ENCODE measurements around the gene CXADR. TPM values are rescaled to one million over a fixed set of nuclear protein-coding genes. Genes with fewer than 3 reads are reported as not detected.

Gene CXADR
- total RNA-seq, 6 experiments from 2014 or later = 22.9 to 48.4 (median 30.5) TPM

- DNase-seq = no peak
- no peak for TF ChIP-seq POLR2A (IDR thresholded peaks at IDR 0.05)
- TF ChIP-seq CTCF (IDR thresholded peaks at IDR 0.05) = no peak
- Histone ChIP-seq H3K4me3 (no peak overlapping the region), H3K27me3 (no peaks in the 10 kb centered on the region), H3K4me1 (peaks cover 0 to 36% (median 16%) of the 10 kb centered on the region in 4 donors), H3K9me3 (no peaks in the 10 kb centered on the region), H3K27ac (no peak overlapping the region), H3K36me3 (no peaks in the 10 kb centered on the region)
- intact Hi-C loops (cut with DNase I) = no loop called here
- no peak for ATAC-seq
- WGBS (ENCODE audit: insufficient coverage, low coverage, low lambda C conversion rate, missing lambda C conversion rate) = 70% methylated on average over 3 of the region's 3 CpGs
Measured at GRCh38 chr21:17526776-17527175, 13.9 kb downstream of the CXADR start.

GRCh38 chr21:17527240-17527639, 14.4 kb downstream of the CXADR start:
- TF ChIP-seq POLR2A (IDR thresholded peaks at IDR 0.05) (no peak), CTCF (IDR thresholded peaks at IDR 0.05) (no peak)
- H3K4me1 ChIP-seq = peaks cover 0 to 34% (median 14%) of the 10 kb centered on the region in 4 donors
- no peak overlapping the region for H3K27ac ChIP-seq
- H3K36me3 ChIP-seq = no peaks in the 10 kb centered on the region
- H3K27me3 ChIP-seq = no peaks in the 10 kb centered on the region
- intact Hi-C loops (cut with DNase I) = no loop called here
- WGBS (ENCODE audit: insufficient coverage, low coverage, low lambda C conversion rate, missing lambda C conversion rate) = 28% methylated on average over 2 of the region's 2 CpGs
- H3K4me3 ChIP-seq = no peak overlapping the region
- peak; percentile 29 to 40 (median 34) for ATAC-seq
- no peaks in the 10 kb centered on the region for H3K9me3 ChIP-seq
- no peak for DNase-seq

- TF ChIP-seq POLR2A (IDR thresholded peaks at IDR 0.05) = no peak
- TF ChIP-seq CTCF (IDR thresholded peaks at IDR 0.05) = no peak
- intact Hi-C loops (cut with DNase I) = no loop called here
- Histone ChIP-seq H3K4me1 (peaks cover 0 to 30% (median 11%) of the 10 kb centered on the region in 4 donors), H3K36me3 (no peaks in the 10 kb centered on the region), H3K4me3 (no peak overlapping the region), H3K9me3 (no peaks in the 10 kb centered on the region), H3K27me3 (no peaks in the 10 kb centered on the region), H3K27ac (no peak overlapping the region)
- 79% methylated on average over 5 of the region's 5 CpGs for WGBS (ENCODE audit: insufficient coverage, low coverage, low lambda C conversion rate, missing lambda C conversion rate)
- no peak for DNase-seq
- no peak for ATAC-seq
Measured at GRCh38 chr21:17527711-17528110, 14.9 kb downstream of the CXADR start.

GRCh38 chr21:17529648-17530047, 16.8 kb downstream of the CXADR start:
- 84% methylated on average over 5 of the region's 5 CpGs for WGBS (ENCODE audit: insufficient coverage, low coverage, low lambda C conversion rate, missing lambda C conversion rate)
- H3K4me1 ChIP-seq = peaks cover 0 to 14% (median 7%) of the 10 kb centered on the region in 4 donors
- no peak overlapping the region for H3K4me3 ChIP-seq
- intact Hi-C loops (cut with DNase I) = no loop called here
- ATAC-seq (no peak), DNase-seq (no peak)
- no peak overlapping the region for H3K27ac ChIP-seq
- TF ChIP-seq CTCF (IDR thresholded peaks at IDR 0.05) (no peak), POLR2A (IDR thresholded peaks at IDR 0.05) (no peak)
- no peaks in the 10 kb centered on the region for H3K36me3 ChIP-seq
- H3K27me3 ChIP-seq = no peaks in the 10 kb centered on the region
- H3K9me3 ChIP-seq = no peaks in the 10 kb centered on the region

- Histone ChIP-seq H3K4me1 (peaks cover 0 to 13% (median 4%) of the 10 kb centered on the region in 4 donors), H3K36me3 (no peaks in the 10 kb centered on the region), H3K27me3 (no peaks in the 10 kb centered on the region), H3K4me3 (no peak overlapping the region), H3K9me3 (no peaks in the 10 kb centered on the region), H3K27ac (no peak overlapping the region)
- no peak for ATAC-seq
- DNase-seq = no peak
- 73% methylated on average over 3 of the region's 3 CpGs for whole genome bisulfite sequencing (ENCODE audit: insufficient coverage, low coverage, low lambda C conversion rate, missing lambda C conversion rate)
- intact Hi-C loops (cut with DNase I) = no loop called here
- no peak for TF ChIP-seq CTCF (IDR thresholded peaks at IDR 0.05)
- TF ChIP-seq POLR2A (IDR thresholded peaks at IDR 0.05) = no peak
Measured at GRCh38 chr21:17532292-17532691, 19.4 kb downstream of the CXADR start.
